K562 (cell line): ENCODE measurements around the gene OPRD1. TPM values are rescaled to one million over a fixed set of nuclear protein-coding genes. Genes with fewer than 3 reads are reported as not detected.

ENCODE experiments used
- BRCA1 ChIP-seq, 2 experiments: fragments of 450-650 bp in 1 of 2; sonication (generic) in 1 of 2; formaldehyde crosslinking in 1 of 2; IDR thresholded peaks; 2 replicates each; pipeline versions ENCODE4 v1.5.0 to v1.6.1; 2017 to 2020; ENCODE audit warnings: mild to moderate bottlenecking in 1 of 2, missing genetic modification reagents in 1 of 2
- CBX3 ChIP-seq, 2 experiments: IDR thresholded peaks; 1 replicate in 1 of 2; 2 replicates in 1 of 2; pipeline ENCODE4 v1.6.1; 2012; ENCODE audit warnings: inconsistent platforms in 2 of 2, low read length in 2 of 2, borderline replicate concordance in 1 of 2, control low read depth in 1 of 2
- GTF2E2 ChIP-seq: fragments of 200-800 bp; sonication (Bioruptor generic); IDR thresholded peaks from 2 replicates; pipeline ENCODE4 v1.6.1; 2016; ENCODE audit warnings: missing genetic modification characterization, missing compliant biosample characterization
- KDM1A ChIP-seq, 2 experiments: fragments of 450-650 bp; IDR thresholded peaks; 2 replicates each; pipeline ENCODE4 v1.6.1; 2016; ENCODE audit warnings: mild to moderate bottlenecking in 2 of 2
- NRF1 ChIP-seq, 2 experiments: fragments of 450-650 bp; IDR thresholded peaks in 1 of 2; conservative IDR thresholded peaks in 1 of 2; 2 replicates each; pipeline ENCODE4 v1.6.1; 2014; ENCODE audit warnings: mild to moderate bottlenecking in 2 of 2
- RNF219 ChIP-seq: fragments of 250-450 bp; sonication (Bioruptor Pico); IDR thresholded peaks from 2 replicates; pipeline ENCODE4 v1.5.0; 2022; ENCODE audit warnings: mild to moderate bottlenecking
- TAF9B ChIP-seq: fragments of 450-650 bp; IDR thresholded peaks from 2 replicates; pipeline ENCODE4 v1.6.1; 2018; ENCODE audit warnings: mild to moderate bottlenecking; ENCODE audit not compliant: partially characterized antibody
- ZFP91 ChIP-seq: sonication (generic); formaldehyde crosslinking; IDR thresholded peaks from 2 replicates; pipeline ENCODE4 v1.8.0; 2022; ENCODE audit warnings: mild to moderate bottlenecking, missing genetic modification reagents
- ZNF165 ChIP-seq: fragments of 250-450 bp; sonication (Bioruptor Pico); IDR thresholded peaks from 2 replicates; pipeline ENCODE4 v1.4.0; 2020; ENCODE audit warnings: borderline replicate concordance
- polyA plus RNA-seq, 8 experiments: library from polyadenylated mRNA; depleted of rRNA in 4 of 8; stranded (reverse) in 5 of 8; unstranded in 3 of 8; fragments of >200 nt; fragmentation: Nextera tagmentation in 2 of 8; fragmentation: Illumina TruSeq in 1 of 8; extraction: Ambion mirVana in 2 of 8; extraction: Trizol in 1 of 8; gene quantifications; 2 replicates each; pipeline versions ENCODE4 v1.2.1 to v1.2.3, GENCODE V29; 2011 to 2014; ENCODE audit warnings: inconsistent platforms in 1 of 8, missing spikeins in 1 of 8
- total RNA-seq, 7 experiments: library from RNA; depleted of rRNA in 6 of 7; stranded (reverse); fragments of >200 nt in 6 of 7; fragmentation: Illumina TruSeq in 2 of 7; extraction: Trizol in 2 of 7; gene quantifications; 2 replicates each; pipeline versions ENCODE4 v1.2.1 to v1.2.3, GENCODE V29; 2011 to 2021; ENCODE audit warnings: low replicate concordance in 1 of 7

Gene OPRD1
- total and polyA plus RNA-seq, 9 of the 15 experiments (the other 6 are each of a cell fraction or from before 2014, with no cell fraction given), result under 0.01 to 0.03 (median under 0.01) TPM; not detected in 6

GRCh38 chr1:28895896-28896608, 84.1 kb downstream of the OPRD1 start (continued):
- TF ChIP-seq RNF219 (CRISPR knock-in tag) (no peak), BRCA1 (IDR thresholded peaks at IDR 0.05) (no peak), BRCA1 (CRISPR knock-in tag; IDR thresholded peaks at IDR 0.05) (no peak), ZFP91 (CRISPR knock-in tag) (no peak), KDM1A (IDR thresholded peaks at IDR 0.05) (peak; percentile 25 to 55; a peak in 2 of 4 replicates), GTF2E2 (no peak), NRF1 (conservative IDR thresholded peaks at IDR 0.05 in 1 of 2, IDR thresholded peaks at IDR 0.05 in 1 of 2) (no peak), TAF9B (no peak), ZNF165 (no peak), CBX3 (IDR thresholded peaks at IDR 0.05; ENCODE audit: borderline replicate concordance in 1 of 2, low read length in 2 of 2) (no peak)
